Measurements from ENCODE around the gene C16orf96. TPM values are rescaled to one million over a fixed set of nuclear protein-coding genes. Genes with fewer than 3 reads are reported as not detected.

The C16orf96 gene
- total RNA-seq, 3 donors from 2014 or later = not detected

DNA sequence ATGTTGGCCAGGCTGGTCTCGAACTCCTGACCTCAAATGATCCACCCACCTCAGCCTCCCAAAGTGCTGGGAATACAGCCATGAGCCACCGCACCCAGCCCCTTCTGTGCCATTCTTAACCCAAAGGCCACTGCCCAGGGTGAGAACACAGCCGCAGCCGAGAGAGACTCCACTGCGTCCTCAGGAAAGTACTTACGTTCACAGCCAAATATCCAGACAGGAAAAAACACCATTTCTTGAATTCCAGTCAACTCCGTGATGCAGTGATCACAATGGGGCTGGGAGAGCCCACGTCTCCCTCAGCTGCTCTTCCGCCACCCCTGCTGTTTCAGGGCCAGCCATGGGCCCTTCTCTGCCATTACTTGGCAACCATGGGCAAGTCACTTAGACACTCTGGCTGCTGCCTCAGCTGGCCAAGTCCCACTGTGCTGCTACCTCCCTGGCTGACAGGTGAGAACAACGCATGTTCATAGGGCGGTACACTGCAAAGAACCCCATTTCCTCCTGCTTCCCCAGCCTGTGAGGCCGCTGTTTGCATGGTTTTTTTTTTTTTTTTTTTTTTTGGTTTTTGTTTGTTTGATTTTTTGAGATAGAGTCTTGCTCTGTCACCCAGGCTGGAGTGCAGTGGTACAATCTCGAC is 21.9 kb upstream of the C16orf96 start:
- no peaks in the 10 kb centered on the region for H3K36me3 ChIP-seq (ENCODE audit: low read depth)
- DNase-seq (no peak), ATAC-seq (no peak)
- intact Hi-C loops (cut with DNase I, micrococcal nuclease) = no loop called here
- H3K4me1 ChIP-seq (ENCODE audit: low read depth) = peaks cover 4% of the 10 kb centered on the region
- H3K4me3 ChIP-seq = no peak overlapping the region
- TF ChIP-seq, protein P1, sequence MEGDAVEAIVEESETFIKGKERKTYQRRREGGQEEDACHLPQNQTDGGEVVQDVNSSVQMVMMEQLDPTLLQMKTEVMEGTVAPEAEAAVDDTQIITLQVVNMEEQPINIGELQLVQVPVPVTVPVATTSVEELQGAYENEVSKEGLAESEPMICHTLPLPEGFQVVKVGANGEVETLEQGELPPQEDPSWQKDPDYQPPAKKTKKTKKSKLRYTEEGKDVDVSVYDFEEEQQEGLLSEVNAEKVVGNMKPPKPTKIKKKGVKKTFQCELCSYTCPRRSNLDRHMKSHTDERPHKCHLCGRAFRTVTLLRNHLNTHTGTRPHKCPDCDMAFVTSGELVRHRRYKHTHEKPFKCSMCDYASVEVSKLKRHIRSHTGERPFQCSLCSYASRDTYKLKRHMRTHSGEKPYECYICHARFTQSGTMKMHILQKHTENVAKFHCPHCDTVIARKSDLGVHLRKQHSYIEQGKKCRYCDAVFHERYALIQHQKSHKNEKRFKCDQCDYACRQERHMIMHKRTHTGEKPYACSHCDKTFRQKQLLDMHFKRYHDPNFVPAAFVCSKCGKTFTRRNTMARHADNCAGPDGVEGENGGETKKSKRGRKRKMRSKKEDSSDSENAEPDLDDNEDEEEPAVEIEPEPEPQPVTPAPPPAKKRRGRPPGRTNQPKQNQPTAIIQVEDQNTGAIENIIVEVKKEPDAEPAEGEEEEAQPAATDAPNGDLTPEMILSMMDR (IDR thresholded peaks at IDR 0.05) = no peak
- peaks cover under 1% of the 10 kb centered on the region for H3K9me3 ChIP-seq

DNA sequence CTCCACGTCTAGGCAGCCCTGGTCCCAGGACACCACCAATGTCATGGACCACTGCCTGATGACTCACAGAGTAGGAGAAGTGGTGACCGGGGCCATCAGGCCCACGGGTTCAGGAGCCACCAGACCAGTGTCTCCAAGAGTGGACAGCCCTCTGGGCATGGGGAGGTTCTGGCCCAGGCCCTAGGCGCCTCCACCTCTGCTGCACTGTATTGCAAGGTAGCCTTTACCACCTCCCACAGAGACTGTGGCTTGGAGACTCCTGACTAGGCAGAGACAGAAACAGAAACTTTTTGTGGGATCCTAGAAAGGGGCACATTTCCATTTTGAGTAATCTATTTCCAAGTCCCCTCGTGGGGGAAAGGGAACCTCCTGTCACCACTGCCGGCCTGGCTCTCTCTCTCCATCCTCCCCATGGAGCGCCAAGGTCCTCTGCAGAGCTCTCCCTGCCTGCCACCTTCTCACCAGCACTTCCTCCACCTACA is 20.5 kb upstream of the C16orf96 start:
- Histone ChIP-seq H3K4me1 (ENCODE audit: low read depth) (peaks cover 4% of the 10 kb centered on the region), H3K9me3 (peaks cover 12% of the 10 kb centered on the region), H3K36me3 (ENCODE audit: low read depth) (no peaks in the 10 kb centered on the region), H3K4me3 (no peak overlapping the region)
- ATAC-seq = no peak
- intact Hi-C loops (cut with DNase I, micrococcal nuclease) = no loop called here
- TF ChIP-seq, protein P1 (IDR thresholded peaks at IDR 0.05) = no peak
- DNase-seq = no peak

GRCh38 chr16:4536391-4537106 is 19.6 kb upstream of the C16orf96 start:
- DNase-seq = no peak
- peaks cover 12% of the 10 kb centered on the region for H3K9me3 ChIP-seq
- H3K36me3 ChIP-seq (ENCODE audit: low read depth) = no peaks in the 10 kb centered on the region
- TF ChIP-seq, protein P1 (IDR thresholded peaks at IDR 0.05) = no peak
- no peak overlapping the region for H3K4me3 ChIP-seq
- no peak for ATAC-seq
- intact Hi-C loops (cut with DNase I, micrococcal nuclease) = no loop called here
- peaks cover 4% of the 10 kb centered on the region for H3K4me1 ChIP-seq (ENCODE audit: low read depth)

DNA sequence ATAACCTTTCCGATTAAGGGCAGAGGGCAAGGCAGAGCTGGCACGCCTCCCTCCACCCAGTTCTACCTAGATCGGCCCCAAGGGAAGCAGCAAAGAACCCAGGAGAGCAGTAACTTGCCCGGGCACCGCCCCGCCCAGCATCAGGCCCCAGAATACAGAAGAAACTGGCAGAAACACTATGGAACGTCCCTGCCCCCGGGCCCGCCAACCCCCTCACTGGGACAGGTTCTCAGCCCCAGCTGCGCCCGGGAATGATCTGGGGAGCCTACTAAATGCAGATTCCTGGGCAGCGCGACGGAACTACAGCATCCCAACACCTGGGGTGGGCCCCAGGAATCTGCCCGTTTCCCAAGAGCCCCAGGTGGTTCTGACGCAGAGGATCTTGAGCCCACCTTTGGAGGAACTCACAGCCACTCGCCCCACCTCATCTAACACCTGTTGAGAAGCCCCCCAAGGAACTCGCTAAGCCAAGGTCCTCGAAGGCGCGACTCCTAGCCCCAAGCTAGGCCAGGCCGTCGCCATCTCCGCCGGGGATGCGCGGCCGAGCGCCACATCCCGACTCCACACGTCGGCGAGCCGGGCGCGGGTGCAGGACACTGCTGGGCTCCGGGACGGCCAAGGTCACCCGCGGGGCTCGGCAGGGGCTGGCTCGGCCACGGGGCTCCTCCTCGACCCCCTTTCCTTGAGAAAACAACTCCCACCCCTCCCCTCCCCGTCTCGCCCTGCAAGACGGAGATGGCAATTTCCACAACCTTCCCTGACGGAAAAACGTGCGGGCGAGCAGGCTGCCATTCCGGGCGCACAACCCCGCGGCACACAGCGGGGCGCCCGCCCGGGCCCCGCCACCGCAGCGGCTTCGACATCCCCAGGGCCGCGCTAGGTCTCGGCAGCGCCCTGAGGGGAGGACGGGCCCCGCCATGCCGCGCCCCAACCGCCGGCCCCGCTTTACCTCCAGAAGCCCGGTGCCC is 18.5 kb upstream of the C16orf96 start:
- Histone ChIP-seq H3K9me3 (peaks cover 12% of the 10 kb centered on the region), H3K4me3 (peak overlapping the region; percentile 51), H3K36me3 (ENCODE audit: low read depth) (no peaks in the 10 kb centered on the region), H3K4me1 (ENCODE audit: low read depth) (peaks cover 4% of the 10 kb centered on the region)
- TF ChIP-seq, protein P1 (IDR thresholded peaks at IDR 0.05) = no peak
- intact Hi-C loops (cut with DNase I, micrococcal nuclease) = no loop called here
- peak in 1 of 3 donors; percentile 59 for DNase-seq
- peak; percentile 59 for ATAC-seq
